ENCODE results near the gene ZBTB21. TPM values are rescaled to one million over a fixed set of nuclear protein-coding genes. Genes with fewer than 3 reads are reported as not detected.

The ZBTB21 gene
- total and polyA plus RNA-seq, 2 experiments from 2014 or later: 10.7 TPM

GRCh38 chr21:42012763-42013329 is 2.7 kb upstream of the ZBTB21 start:
- in situ Hi-C loops (cut with MboI): no loop called here
- Histone ChIP-seq H3K27ac (no peak overlapping the region), H3K27me3 (replicated peaks; ENCODE audit: insufficient read depth) (no peaks in the 10 kb centered on the region), H3K4me1 (ENCODE audit: insufficient read depth) (peaks cover 4% of the 10 kb centered on the region), H3K4me3 (no peak overlapping the region), H3K9ac (no peak overlapping the region), H3K79me2 (ENCODE audit: insufficient read depth) (peaks cover 18% of the 10 kb centered on the region), H3K4me2 (ENCODE audit: unreplicated experiment) (no peak overlapping the region), H3K9me3 (ENCODE audit: low read depth) (no peaks in the 10 kb centered on the region), H3F3A (ENCODE audit: insufficient read depth) (no peaks in the 10 kb centered on the region), H2AFZ (no peak overlapping the region), H4K20me1 (ENCODE audit: insufficient read depth) (no peaks in the 10 kb centered on the region), H3K36me3 (ENCODE audit: low read depth) (no peaks in the 10 kb centered on the region), H3K9me2 (ENCODE audit: insufficient read depth) (no peaks in the 10 kb centered on the region)
- WGBS, 2 experiments (ENCODE audit: low coverage in 1 of 2, low lambda C conversion rate in 2 of 2, missing lambda C conversion rate in 2 of 2): 99 to 100% methylated on average over 3 of the region's 3 CpGs
- TF ChIP-seq EZH2phosphoT487 (IDR thresholded peaks at IDR 0.05; ENCODE audit: insufficient read depth, low read depth) (no peak), EZH2 (IDR thresholded peaks at IDR 0.05; ENCODE audit: insufficient read depth, poor library complexity, severe bottlenecking) (no peak)
- DNase-seq: no peak

DNA sequence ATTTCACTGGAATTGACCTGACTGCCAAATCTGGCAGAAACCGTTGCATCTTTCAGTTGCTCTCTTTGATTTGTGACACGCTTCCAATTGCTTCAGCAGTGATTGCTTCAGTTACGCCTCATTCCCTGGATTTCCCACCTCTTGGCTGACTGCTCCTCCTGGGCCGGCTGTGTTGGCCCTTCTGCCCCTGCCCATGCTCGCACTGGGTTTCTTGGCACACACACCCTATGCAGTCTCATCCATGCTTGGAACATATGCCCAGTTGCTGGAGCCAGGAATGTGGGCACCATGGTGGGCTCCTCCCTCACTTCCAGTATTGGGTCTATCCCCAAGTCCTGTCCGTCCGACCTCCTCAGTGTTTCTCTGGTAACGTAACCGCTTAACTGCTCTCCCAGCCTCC is 2.2 kb upstream of the ZBTB21 start:
- Histone ChIP-seq H3F3A (ENCODE audit: insufficient read depth) (no peaks in the 10 kb centered on the region), H3K27ac (no peak overlapping the region), H3K36me3 (ENCODE audit: low read depth) (no peaks in the 10 kb centered on the region), H4K20me1 (ENCODE audit: insufficient read depth) (no peaks in the 10 kb centered on the region), H3K9ac (no peak overlapping the region), H3K79me2 (ENCODE audit: insufficient read depth) (peaks cover 23% of the 10 kb centered on the region), H3K4me2 (ENCODE audit: unreplicated experiment) (no peak overlapping the region), H3K9me3 (ENCODE audit: low read depth) (no peaks in the 10 kb centered on the region), H2AFZ (no peak overlapping the region), H3K4me1 (ENCODE audit: insufficient read depth) (peaks cover 4% of the 10 kb centered on the region), H3K9me2 (ENCODE audit: insufficient read depth) (no peaks in the 10 kb centered on the region), H3K4me3 (no peak overlapping the region), H3K27me3 (replicated peaks; ENCODE audit: insufficient read depth) (no peaks in the 10 kb centered on the region)
- DNase-seq: no peak
- TF ChIP-seq EZH2 (IDR thresholded peaks at IDR 0.05; ENCODE audit: insufficient read depth, poor library complexity, severe bottlenecking) (no peak), EZH2phosphoT487 (IDR thresholded peaks at IDR 0.05; ENCODE audit: insufficient read depth, low read depth) (no peak)
- 96% methylated on average over 9 of the region's 9 CpGs for WGBS, 2 experiments (ENCODE audit: low coverage in 1 of 2, low lambda C conversion rate in 2 of 2, missing lambda C conversion rate in 2 of 2)
- in situ Hi-C loops (cut with MboI): no loop called here

DNA sequence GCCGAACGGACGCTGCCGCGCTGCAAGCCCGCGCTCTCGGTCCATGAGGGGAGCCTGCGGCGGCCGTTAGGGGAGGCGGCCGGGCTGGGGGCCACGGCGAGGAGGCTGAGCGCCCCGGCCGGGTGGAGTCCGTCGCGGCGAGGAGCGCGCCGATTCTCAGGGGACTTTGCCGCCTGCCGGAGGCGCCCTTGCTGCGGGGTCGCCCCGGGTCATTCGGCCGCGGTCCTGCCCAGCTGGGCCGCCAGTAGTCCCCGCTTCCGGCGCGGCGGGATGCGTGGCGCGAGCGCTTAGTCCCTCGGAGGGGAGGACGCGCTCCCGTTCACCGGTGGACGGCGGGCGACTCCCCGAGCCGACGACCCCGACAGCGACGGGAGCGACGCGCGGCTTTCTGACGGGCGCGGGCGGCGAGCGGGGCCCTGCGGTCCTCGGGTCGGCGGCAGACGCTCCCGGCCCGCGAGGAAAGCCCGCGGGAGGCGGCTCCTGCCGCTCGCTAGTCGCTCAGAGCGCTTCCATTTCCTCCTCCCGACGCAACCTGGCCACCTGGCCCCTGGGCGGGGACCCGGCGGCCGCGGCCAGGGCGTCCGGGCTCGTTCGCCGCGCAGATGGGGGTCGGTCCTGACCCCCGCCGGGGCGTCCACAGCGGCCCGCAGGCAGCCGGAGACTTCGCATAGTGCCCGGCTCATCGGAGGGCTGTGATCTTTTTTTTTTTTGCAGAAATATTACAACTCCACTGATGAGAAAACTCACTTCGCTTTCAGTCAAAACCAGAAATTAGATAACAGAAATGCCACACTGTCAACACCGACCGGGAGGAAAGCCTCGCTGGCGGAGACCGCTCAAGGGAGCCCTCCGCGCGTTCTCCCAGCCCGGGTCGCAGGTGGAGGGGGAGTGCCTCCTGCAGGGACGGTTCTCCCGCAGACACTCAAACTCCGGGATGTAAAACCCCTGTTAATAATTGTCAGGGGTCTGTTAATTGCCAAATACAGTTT is 641 bp upstream of the ZBTB21 start:
- peak; percentile 47 for DNase-seq
- Histone ChIP-seq H3K27ac (peak overlapping the region; percentile 98), H3K4me1 (ENCODE audit: insufficient read depth) (peaks cover 4% of the 10 kb centered on the region), H3K9me2 (ENCODE audit: insufficient read depth) (no peaks in the 10 kb centered on the region), H2AFZ (peak overlapping the region; percentile 58), H3K9ac (peak overlapping the region; percentile 98), H3K27me3 (replicated peaks; ENCODE audit: insufficient read depth) (no peaks in the 10 kb centered on the region), H3K9me3 (ENCODE audit: low read depth) (no peaks in the 10 kb centered on the region), H3K4me2 (ENCODE audit: unreplicated experiment) (peak overlapping the region; percentile 88), H3F3A (ENCODE audit: insufficient read depth) (peaks cover under 1% of the 10 kb centered on the region; the same call in 1 of the 2 replicates), H3K4me3 (peak overlapping the region; percentile 76), H3K36me3 (ENCODE audit: low read depth) (no peaks in the 10 kb centered on the region), H4K20me1 (ENCODE audit: insufficient read depth) (no peaks in the 10 kb centered on the region), H3K79me2 (ENCODE audit: insufficient read depth) (peaks cover 38% of the 10 kb centered on the region)
- in situ Hi-C loops (cut with MboI): no loop called here
- TF ChIP-seq EZH2phosphoT487 (IDR thresholded peaks at IDR 0.05; ENCODE audit: insufficient read depth, low read depth) (no peak), EZH2 (IDR thresholded peaks at IDR 0.05; ENCODE audit: insufficient read depth, poor library complexity, severe bottlenecking) (no peak)
- 1% methylated on average over 78 to 109 of the region's 120 CpGs for WGBS, 2 experiments (ENCODE audit: low coverage in 1 of 2, low lambda C conversion rate in 2 of 2, missing lambda C conversion rate in 2 of 2)

GRCh38 chr21:42009018-42009830 is 936 bp downstream of the ZBTB21 start:
- peak; percentile 85 for DNase-seq
- Histone ChIP-seq H3K9ac (peak overlapping the region; percentile 98), H3K4me2 (ENCODE audit: unreplicated experiment) (peak overlapping the region; percentile 90), H2AFZ (no peak overlapping the region; the same call in 1 of the 2 replicates), H4K20me1 (ENCODE audit: insufficient read depth) (no peaks in the 10 kb centered on the region), H3K36me3 (ENCODE audit: low read depth) (no peaks in the 10 kb centered on the region), H3K9me2 (ENCODE audit: insufficient read depth) (no peaks in the 10 kb centered on the region), H3K79me2 (ENCODE audit: insufficient read depth) (peaks cover 54% of the 10 kb centered on the region), H3K4me1 (ENCODE audit: insufficient read depth) (peaks cover 6% of the 10 kb centered on the region), H3K27me3 (replicated peaks; ENCODE audit: insufficient read depth) (no peaks in the 10 kb centered on the region), H3K4me3 (peak overlapping the region; percentile 76), H3F3A (ENCODE audit: insufficient read depth) (peaks cover 16% of the 10 kb centered on the region), H3K27ac (peak overlapping the region; percentile 98), H3K9me3 (ENCODE audit: low read depth) (no peaks in the 10 kb centered on the region)
- TF ChIP-seq EZH2 (IDR thresholded peaks at IDR 0.05; ENCODE audit: insufficient read depth, poor library complexity, severe bottlenecking) (no peak), EZH2phosphoT487 (IDR thresholded peaks at IDR 0.05; ENCODE audit: insufficient read depth, low read depth) (no peak)
- 1 to 2% methylated on average over 48 to 85 of the region's 86 CpGs for WGBS, 2 experiments (ENCODE audit: low coverage in 1 of 2, low lambda C conversion rate in 2 of 2, missing lambda C conversion rate in 2 of 2)
- in situ Hi-C loops (cut with MboI): no loop called here

All from GM23248 (cell line).